H1 (cell line): Measurements from ENCODE around the gene TLE4. TPM values are rescaled to one million over a fixed set of nuclear protein-coding genes. Genes with fewer than 3 reads are reported as not detected.

Source experiments
- CTCF ChIA-PET: fragments of 300-600 bp; sonication (Branson Sonifier 250); formaldehyde crosslinking; loops from one replicate; lab custom pipeline; 2021; ENCODE audit not compliant: partially characterized antibody; lab: Charles Lee
- POLR2A ChIA-PET: fragments of 300-600 bp; sonication (Branson Sonifier 250); formaldehyde crosslinking; loops from one replicate; lab custom pipeline; 2021; ENCODE audit warnings: inconsistent platforms; ENCODE audit not compliant: partially characterized antibody; lab: Charles Lee
- DNase-seq, 2 experiments: peaks; one replicate each; pipeline versions ENCODE4 v3.0.0 to v3.0.0-alpha.2; 2010 to 2022; ENCODE audit warnings: low spot score in 2 of 2, low read depth in 1 of 2, mixed read lengths in 1 of 2
- FAIRE-seq: peaks from 2 replicates; lab custom pipeline; 2011; peaks lifted over from hg19 to GRCh38; lab: Jason Lieb, UNC
- H2AFZ ChIP-seq: 2 replicates; pipeline ENCODE4 v1.8.1; 2012; ENCODE audit warnings: low read length, inconsistent platforms
- H2AK5ac ChIP-seq: 2 replicates; pipeline ENCODE4 v1.6.1; 2013; ENCODE audit warnings: low read depth, low read length
- H2BK120ac ChIP-seq: replicated peaks from 2 replicates; pipeline ENCODE3; 2013; ENCODE audit warnings: low read depth, low read length, inconsistent platforms
- H2BK12ac ChIP-seq: 2 replicates; pipeline ENCODE4 v1.6.1; 2013; ENCODE audit warnings: low read depth, low read length
- H2BK15ac ChIP-seq: 2 replicates; pipeline ENCODE4 v1.6.1; 2013; ENCODE audit warnings: low read length
- H2BK20ac ChIP-seq: 2 replicates; pipeline ENCODE4 v1.6.1; 2013; ENCODE audit warnings: low read length
- H2BK5ac ChIP-seq: 2 replicates; pipeline ENCODE4 v1.6.1; 2013; ENCODE audit warnings: low read depth, low read length
- H3K14ac ChIP-seq: 2 replicates; pipeline ENCODE4 v1.6.1; 2013; ENCODE audit warnings: inconsistent platforms; ENCODE audit not compliant: insufficient read length
- H3K18ac ChIP-seq: 2 replicates; pipeline ENCODE4 v1.6.1; 2013; ENCODE audit warnings: low read length; ENCODE audit errors: extremely low read depth
- H3K23ac ChIP-seq: 2 replicates; pipeline ENCODE4 v1.6.1; 2013; ENCODE audit warnings: inconsistent platforms; ENCODE audit not compliant: insufficient read length
- H3K23me2 ChIP-seq: 2 replicates; pipeline ENCODE4 v1.6.1; 2013; ENCODE audit warnings: low read depth, low read length
- H3K27ac ChIP-seq: 2 replicates; pipeline ENCODE4 v1.6.1; 2011; ENCODE audit warnings: low read depth, low read length, inconsistent platforms
- H3K27me3 ChIP-seq, 4 experiments: replicated peaks in 1 of 4; 1 replicate in 1 of 4; 2 replicates in 3 of 4; pipeline versions ENCODE4 v1.6.1 to v1.8.1; 2011 to 2013; ENCODE audit warnings: low read length in 3 of 4, mild to moderate bottlenecking in 3 of 4, inconsistent platforms in 2 of 4, mixed read lengths in 2 of 4, moderate library complexity in 1 of 4; ENCODE audit not compliant: control insufficient read depth in 3 of 4, insufficient read depth in 3 of 4; ENCODE audit errors: extremely low read depth in 1 of 4
- H3K36me3 ChIP-seq, 4 experiments: 2 replicates each; pipeline versions ENCODE4 v1.6.1 to v1.8.1; 2011 to 2013; ENCODE audit warnings: mild to moderate bottlenecking in 4 of 4, low read length in 3 of 4, moderate library complexity in 2 of 4, control low read depth in 1 of 4, inconsistent platforms in 1 of 4; ENCODE audit not compliant: insufficient read depth in 4 of 4, control insufficient read depth in 2 of 4
- H3K4ac ChIP-seq: replicated peaks from 2 replicates; pipeline ENCODE3; 2013; ENCODE audit warnings: low read length, low read depth, mixed read lengths, inconsistent platforms; ENCODE audit not compliant: insufficient read length
- H3K4me1 ChIP-seq, 4 experiments: replicated peaks in 1 of 4; 1 replicate in 1 of 4; 2 replicates in 3 of 4; pipeline versions ENCODE4 v1.6.1 to v1.8.1; 2011 to 2013; ENCODE audit warnings: low read length in 3 of 4, inconsistent platforms in 2 of 4, mixed read lengths in 1 of 4; ENCODE audit not compliant: insufficient read depth in 4 of 4, control insufficient read depth in 3 of 4
- H3K4me2 ChIP-seq, 2 experiments: 2 replicates each; pipeline versions ENCODE4 v1.6.1 to v1.8.1; 2011 to 2013; ENCODE audit warnings: low read depth in 2 of 2, low read length in 2 of 2, control low read depth in 1 of 2, inconsistent platforms in 1 of 2, mild to moderate bottlenecking in 1 of 2; ENCODE audit not compliant: insufficient read depth in 1 of 2
- H3K4me3 ChIP-seq, 4 experiments: fragments of 200-600, 300-600 bp in 1 of 4; sonication (generic), shearing (Covaris generic), sonication (Bioruptor Twin) in 1 of 4; 2 replicates each; pipeline versions ENCODE4 v1.5.1 to v1.8.1; 2011 to 2016; ENCODE audit warnings: low read length in 4 of 4, low read depth in 3 of 4, control low read depth in 2 of 4, inconsistent platforms in 2 of 4, mild to moderate bottlenecking in 2 of 4, mixed read lengths in 1 of 4, moderate library complexity in 1 of 4; ENCODE audit not compliant: insufficient read depth in 2 of 4; ENCODE audit errors: extremely low read depth in 1 of 4
- H3K56ac ChIP-seq: replicated peaks from 2 replicates; pipeline ENCODE3; 2013; ENCODE audit warnings: low read depth, mild to moderate bottlenecking, mixed read lengths, low read length, inconsistent platforms; ENCODE audit not compliant: insufficient read length
- H3K79me1 ChIP-seq: 2 replicates; pipeline ENCODE4 v1.6.1; 2013; ENCODE audit warnings: low read depth, low read length, control low read depth
- H3K79me2 ChIP-seq, 2 experiments: 2 replicates each; pipeline versions ENCODE4 v1.6.1 to v1.8.1; 2012 to 2013; ENCODE audit warnings: low read length in 2 of 2, mild to moderate bottlenecking in 2 of 2, inconsistent platforms in 1 of 2; ENCODE audit not compliant: insufficient read depth in 2 of 2, control insufficient read depth in 1 of 2
- H3K9ac ChIP-seq, 4 experiments: replicated peaks in 1 of 4; 1 replicate in 1 of 4; 2 replicates in 3 of 4; pipeline versions ENCODE4 v1.6.1 to v1.8.1; 2011 to 2013; ENCODE audit warnings: low read depth in 3 of 4, low read length in 3 of 4, control low read depth in 2 of 4, mild to moderate bottlenecking in 2 of 4, moderate library complexity in 2 of 4, inconsistent platforms in 1 of 4; ENCODE audit errors: extremely low read depth in 1 of 4
- H3K9me3 ChIP-seq, 2 experiments: 2 replicates each; pipeline versions ENCODE4 v1.6.1 to v1.8.1; 2012 to 2013; ENCODE audit warnings: mild to moderate bottlenecking in 2 of 2, moderate library complexity in 2 of 2, control low read depth in 1 of 2, inconsistent platforms in 1 of 2, low read depth in 1 of 2, low read length in 1 of 2, mixed read lengths in 1 of 2; ENCODE audit not compliant: insufficient read depth in 2 of 2
- H4K20me1 ChIP-seq, 2 experiments: replicated peaks in 1 of 2; 2 replicates each; pipeline versions ENCODE3 to v1.8.1; 2011 to 2013; ENCODE audit warnings: inconsistent platforms in 2 of 2, low read length in 2 of 2, mild to moderate bottlenecking in 1 of 2; ENCODE audit not compliant: insufficient read depth in 2 of 2, control insufficient read depth in 1 of 2
- H4K5ac ChIP-seq: 2 replicates; pipeline ENCODE4 v1.6.1; 2013; ENCODE audit warnings: low read length, low read depth, mixed read lengths, inconsistent platforms; ENCODE audit not compliant: insufficient read length
- H4K8ac ChIP-seq: 2 replicates; pipeline ENCODE4 v1.8.0; 2013; ENCODE audit warnings: mild to moderate bottlenecking, moderate library complexity, low read length, inconsistent platforms; ENCODE audit not compliant: insufficient read depth; ENCODE audit errors: extremely low read depth
- H4K91ac ChIP-seq: replicated peaks from 2 replicates; pipeline ENCODE3; 2013; ENCODE audit warnings: low read length, mixed read lengths, inconsistent platforms; ENCODE audit not compliant: insufficient read length
- EZH2 ChIP-seq: fragments of 200-600 bp; sonication (generic); IDR thresholded peaks from 2 replicates; pipeline ENCODE4 v1.7.1; 2012; ENCODE audit warnings: low read depth, mild to moderate bottlenecking, moderate library complexity, low read length, inconsistent platforms; ENCODE audit not compliant: severe bottlenecking
- FOSL1 ChIP-seq: IDR thresholded peaks from 2 replicates; pipeline ENCODE4 v1.6.1; 2011; ENCODE audit warnings: mild to moderate bottlenecking, low read depth, low read length, moderate library complexity; ENCODE audit not compliant: insufficient read depth
- KDM4A ChIP-seq: IDR thresholded peaks from one replicate; pipeline ENCODE4 v1.7.1; 2012; ENCODE audit warnings: low read depth, mild to moderate bottlenecking, moderate library complexity, low read length, inconsistent platforms; ENCODE audit not compliant: severe bottlenecking
- TAF1 ChIP-seq: IDR thresholded peaks from 2 replicates; pipeline ENCODE4 v1.6.1; 2011; ENCODE audit warnings: mild to moderate bottlenecking, low read depth, low read length
- TEAD4 ChIP-seq: IDR thresholded peaks from 2 replicates; pipeline ENCODE4 v1.6.1; 2012; ENCODE audit warnings: low read depth, low read length, inconsistent platforms, mixed read lengths
- WGBS, 2 experiments: shearing (Covaris generic) in 1 of 2; methylation state at CpG; one replicate each; pipeline versions ENCODE4 v1.1.6 to v1.1.7; 2013 to 2015; ENCODE audit warnings: low lambda C conversion rate in 2 of 2, mixed read lengths in 2 of 2, inconsistent platforms in 1 of 2, low coverage in 1 of 2, missing lambda C conversion rate in 1 of 2; ENCODE audit not compliant: insufficient replicate concordance in 2 of 2, insufficient coverage in 1 of 2, insufficient read length in 1 of 2; ENCODE audit errors: extremely low coverage in 1 of 2, missing lambda C conversion rate in 1 of 2; 5-methylcytosine and 5-hydroxymethylcytosine counted together
- polyA plus RNA-seq, 7 experiments: library from polyadenylated mRNA; depleted of rRNA in 3 of 7; stranded (reverse) in 5 of 7; unstranded in 2 of 7; fragments of >200 nt in 5 of 7; fragments of 200-250 nt in 2 of 7; gene quantifications; 1 replicate in 5 of 7; 2 replicates in 1 of 7; 4 replicates in 1 of 7; pipeline versions ENCODE4 v1.2.1 to v1.2.3, GENCODE V29; 2011 to 2013; ENCODE audit warnings: missing spikeins in 2 of 7, mixed read lengths in 2 of 7
- total RNA-seq: library from RNA; stranded (reverse); fragmentation: NEBNext Ultra II Directional; extraction: Animal tissue kit (Norgen Biotek cat#: 25700); gene quantifications from 2 replicates; pipeline ENCODE4 v1.2.1, GENCODE V29; 2021
- TF ChIP-seq, protein P1 (sequence below): IDR thresholded peaks from 2 replicates; pipeline ENCODE4 v1.6.1; 2011; ENCODE audit warnings: low read length, improper control_type of control experiment
- TF ChIP-seq, protein P2 (sequence below), 3 experiments: IDR thresholded peaks; 1 replicate in 2 of 3; 2 replicates in 1 of 3; pipeline versions ENCODE4 v1.5.1 to v1.6.1; 2011; ENCODE audit warnings: low read length in 3 of 3, mild to moderate bottlenecking in 3 of 3, inconsistent platforms in 2 of 3, low read depth in 1 of 3, moderate library complexity in 1 of 3; ENCODE audit not compliant: insufficient read depth in 1 of 3; ENCODE audit errors: control extremely low read depth in 1 of 3
- TF ChIP-seq, protein P3 (sequence below): IDR thresholded peaks from 2 replicates; pipeline ENCODE4 v1.6.1; 2012; ENCODE audit warnings: inconsistent platforms

The TLE4 gene
- total and polyA plus RNA-seq, 2 of the 8 experiments (the other 6 are each of a cell fraction or from before 2014, with no cell fraction given): 32.4 to 36.9 TPM

DNA sequence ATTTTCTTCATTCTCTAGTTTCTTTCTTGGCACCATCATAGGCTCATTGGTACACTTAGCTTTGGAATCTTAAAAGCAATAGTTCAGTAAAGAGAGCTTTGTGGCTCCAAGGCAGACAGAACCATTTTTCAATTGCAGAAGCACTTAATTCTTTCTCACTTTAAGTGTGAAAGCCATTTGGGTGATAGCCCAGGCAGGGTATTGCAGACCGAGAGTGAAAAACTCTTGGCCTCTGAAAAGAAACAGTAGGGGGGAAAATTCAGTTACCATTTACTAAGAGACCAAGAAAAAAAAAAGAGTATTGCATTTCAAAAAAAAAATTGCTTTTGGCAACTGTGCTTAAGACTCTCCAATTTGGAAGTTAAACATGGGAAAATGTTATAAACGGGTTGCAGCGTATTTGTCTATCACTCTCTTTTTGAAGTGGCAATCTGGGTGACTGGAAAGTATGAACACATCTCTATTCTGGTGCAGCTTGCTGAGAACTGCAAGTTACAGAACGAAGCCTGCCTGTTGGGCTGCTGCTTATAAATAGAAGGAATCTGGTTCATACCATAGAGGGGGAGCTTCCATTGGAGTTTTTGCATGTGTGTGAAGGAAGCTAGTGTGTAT is 170.5 kb downstream of the TLE4 start:
- Histone ChIP-seq H2BK120ac (no peak overlapping the region), H3K23me2 (no peaks in the 10 kb centered on the region), H3K14ac (no peak overlapping the region), H4K20me1 (no peaks in the 10 kb centered on the region), H3K36me3 (no peaks in the 10 kb centered on the region), H3K23ac (no peak overlapping the region), H2AK5ac (no peak overlapping the region), H2AFZ (no peak overlapping the region), H4K5ac (no peak overlapping the region), H3K4ac (no peak overlapping the region), H3K4me1 (peaks cover 0 to 5% (median 0%) of the 10 kb centered on the region in 4 experiments; a peak in 2 of 7 replicates), H4K8ac (no peak overlapping the region), H3K9me3 (no peaks in the 10 kb centered on the region; a peak in 1 of 4 replicates), H2BK15ac (no peak overlapping the region), H3K79me1 (no peaks in the 10 kb centered on the region), H3K9ac (no peak overlapping the region), H3K18ac (no peak overlapping the region), H2BK5ac (no peak overlapping the region), H4K91ac (no peak overlapping the region), H2BK12ac (no peak overlapping the region), H2BK20ac (no peak overlapping the region), H3K4me3 (no peak overlapping the region), H3K79me2 (no peaks in the 10 kb centered on the region), H3K27ac (no peak overlapping the region), H3K27me3 (no peaks in the 10 kb centered on the region), H3K56ac (no peak overlapping the region), H3K4me2 (no peak overlapping the region; a peak in 1 of 4 replicates)
- FAIRE-seq (no peak), DNase-seq (no peak)
- CTCF ChIA-PET: interaction anchor here (2.3 kb wide), 1 partner anchor 16 kb away, joined by 8 read pairs; no protein-coding TSS in a partner anchor
- POLR2A ChIA-PET: no interaction called here
- 80% methylated on average over 4 of the region's 4 CpGs; no CpG with 5 or more reads in 1 of the 2 experiments for WGBS, 2 experiments
- TF ChIP-seq, protein P1, sequence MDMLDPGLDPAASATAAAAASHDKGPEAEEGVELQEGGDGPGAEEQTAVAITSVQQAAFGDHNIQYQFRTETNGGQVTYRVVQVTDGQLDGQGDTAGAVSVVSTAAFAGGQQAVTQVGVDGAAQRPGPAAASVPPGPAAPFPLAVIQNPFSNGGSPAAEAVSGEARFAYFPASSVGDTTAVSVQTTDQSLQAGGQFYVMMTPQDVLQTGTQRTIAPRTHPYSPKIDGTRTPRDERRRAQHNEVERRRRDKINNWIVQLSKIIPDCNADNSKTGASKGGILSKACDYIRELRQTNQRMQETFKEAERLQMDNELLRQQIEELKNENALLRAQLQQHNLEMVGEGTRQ: no peak
- no peak for TF ChIP-seq TAF1
- TF ChIP-seq FOSL1: no peak
- peak; percentile 14 for TF ChIP-seq KDM4A
- TF ChIP-seq, protein P2, sequence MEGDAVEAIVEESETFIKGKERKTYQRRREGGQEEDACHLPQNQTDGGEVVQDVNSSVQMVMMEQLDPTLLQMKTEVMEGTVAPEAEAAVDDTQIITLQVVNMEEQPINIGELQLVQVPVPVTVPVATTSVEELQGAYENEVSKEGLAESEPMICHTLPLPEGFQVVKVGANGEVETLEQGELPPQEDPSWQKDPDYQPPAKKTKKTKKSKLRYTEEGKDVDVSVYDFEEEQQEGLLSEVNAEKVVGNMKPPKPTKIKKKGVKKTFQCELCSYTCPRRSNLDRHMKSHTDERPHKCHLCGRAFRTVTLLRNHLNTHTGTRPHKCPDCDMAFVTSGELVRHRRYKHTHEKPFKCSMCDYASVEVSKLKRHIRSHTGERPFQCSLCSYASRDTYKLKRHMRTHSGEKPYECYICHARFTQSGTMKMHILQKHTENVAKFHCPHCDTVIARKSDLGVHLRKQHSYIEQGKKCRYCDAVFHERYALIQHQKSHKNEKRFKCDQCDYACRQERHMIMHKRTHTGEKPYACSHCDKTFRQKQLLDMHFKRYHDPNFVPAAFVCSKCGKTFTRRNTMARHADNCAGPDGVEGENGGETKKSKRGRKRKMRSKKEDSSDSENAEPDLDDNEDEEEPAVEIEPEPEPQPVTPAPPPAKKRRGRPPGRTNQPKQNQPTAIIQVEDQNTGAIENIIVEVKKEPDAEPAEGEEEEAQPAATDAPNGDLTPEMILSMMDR (IDR thresholded peaks at IDR 0.05; ENCODE audit: control extremely low read depth in 1 of 3, insufficient read depth in 1 of 3, low read depth in 1 of 3, low read length in 3 of 3): no peak
- no peak for TF ChIP-seq TEAD4
- no peak for TF ChIP-seq EZH2
- TF ChIP-seq, protein P3, sequence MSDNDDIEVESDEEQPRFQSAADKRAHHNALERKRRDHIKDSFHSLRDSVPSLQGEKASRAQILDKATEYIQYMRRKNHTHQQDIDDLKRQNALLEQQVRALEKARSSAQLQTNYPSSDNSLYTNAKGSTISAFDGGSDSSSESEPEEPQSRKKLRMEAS: no peak
